CMK (cell line): ENCODE results near the gene ATL1.
"Not testable (repeated sequence)": the region's sequence is repeated elsewhere in the genome, so short reads cannot be mapped to it uniquely, and the experiment has no call there.

ENCODE experiments used
- DNase-seq: peaks from one replicate; pipeline ENCODE4 v3.0.0-alpha.2; 2010; ENCODE audit warnings: low read depth

The ATL1 gene

GRCh38 chr14:50602035-50602434 lies 42.1 kb downstream of the ATL1 start:
- DNase-seq, result no peak

- DNase-seq, result no peak
These were observed 43.6 kb downstream of the ATL1 start for GRCh38 chr14:50603565-50603964.

- no peak for DNase-seq
These were observed 45.8 kb downstream of the ATL1 start for GRCh38 chr14:50605766-50606165.

- no peak for DNase-seq
These were observed 46.5 kb downstream of the ATL1 start for GRCh38 chr14:50606468-50606867.

GRCh38 chr14:50607181-50607580 lies 47.2 kb downstream of the ATL1 start:
- DNase-seq, result no peak

- DNase-seq, result no peak
These were observed 47.8 kb downstream of the ATL1 start for GRCh38 chr14:50607761-50608160.

GRCh38 chr14:50608302-50608851 lies 48.4 kb downstream of the ATL1 start:
- DNase-seq, result no peak

- DNase-seq, result no peak
These were observed 50.5 kb downstream of the ATL1 start for GRCh38 chr14:50610465-50610864.

GRCh38 chr14:50612806-50613205 lies 52.9 kb downstream of the ATL1 start:
- DNase-seq, result no peak

- DNase-seq, result no peak
These were observed 55.1 kb downstream of the ATL1 start for GRCh38 chr14:50615056-50615455.

GRCh38 chr14:50615552-50615951 lies 55.6 kb downstream of the ATL1 start:
- no peak for DNase-seq

GRCh38 chr14:50616275-50616674 lies 56.3 kb downstream of the ATL1 start:
- no peak for DNase-seq

GRCh38 chr14:50619569-50620141 lies 59.7 kb downstream of the ATL1 start:
- DNase-seq, result no peak

- no peak for DNase-seq
These were observed 60.4 kb downstream of the ATL1 start for GRCh38 chr14:50620341-50620740.

GRCh38 chr14:50622978-50623377 lies 63.0 kb downstream of the ATL1 start:
- DNase-seq, result no peak

- no peak for DNase-seq
These were observed 64.5 kb downstream of the ATL1 start for GRCh38 chr14:50624447-50624846.

GRCh38 chr14:50624947-50625346 lies 65.0 kb downstream of the ATL1 start:
- not testable (repeated sequence) for DNase-seq

GRCh38 chr14:50631408-50631821 lies 71.5 kb downstream of the ATL1 start:
- no peak for DNase-seq

GRCh38 chr14:50633954-50634353 lies 74.0 kb downstream of the ATL1 start:
- DNase-seq, result no peak

- no peak for DNase-seq
These were observed 75.2 kb downstream of the ATL1 start for GRCh38 chr14:50635141-50635540.

- no peak for DNase-seq
These were observed 87.3 kb downstream of the ATL1 start for GRCh38 chr14:50647282-50647681.

- no peak for DNase-seq
These were observed 87.8 kb downstream of the ATL1 start for GRCh38 chr14:50647753-50648152.

- no peak for DNase-seq
These were observed 89.7 kb downstream of the ATL1 start for GRCh38 chr14:50649691-50650090.

GRCh38 chr14:50656776-50657175 lies 96.8 kb downstream of the ATL1 start:
- no peak for DNase-seq
